Retinal pigment epithelial cell (primary cell): ENCODE measurements around the gene MAD2L2.

Experiments
- DNase-seq: peaks from one replicate; pipeline ENCODE4 v3.0.0-alpha.2; 2010; ENCODE audit warnings: low read depth
- H3K4me3 ChIP-seq: 2 replicates; pipeline ENCODE4 v1.5.1; 2011; ENCODE audit warnings: mild to moderate bottlenecking, low read length, control low read depth, moderate library complexity
- CTCF ChIP-seq: conservative IDR thresholded peaks from 2 replicates; pipeline ENCODE4 v1.5.1; 2011; ENCODE audit warnings: low read depth, low read length, control low read depth, inconsistent platforms

MAD2L2 gene

GRCh38 chr1:11691302-11691914 is 10.5 kb upstream of the MAD2L2 start, which contains the start of gene DRAXIN:
TSS of gene DRAXIN (plus strand) at chr1:11691710. CDS start at chr1:11706259, 14,549 bp downstream.
- no peak for DNase-seq
- no peak for TF ChIP-seq CTCF
- H3K4me3 ChIP-seq, result no peak within 1 kb of the TSS

DNA sequence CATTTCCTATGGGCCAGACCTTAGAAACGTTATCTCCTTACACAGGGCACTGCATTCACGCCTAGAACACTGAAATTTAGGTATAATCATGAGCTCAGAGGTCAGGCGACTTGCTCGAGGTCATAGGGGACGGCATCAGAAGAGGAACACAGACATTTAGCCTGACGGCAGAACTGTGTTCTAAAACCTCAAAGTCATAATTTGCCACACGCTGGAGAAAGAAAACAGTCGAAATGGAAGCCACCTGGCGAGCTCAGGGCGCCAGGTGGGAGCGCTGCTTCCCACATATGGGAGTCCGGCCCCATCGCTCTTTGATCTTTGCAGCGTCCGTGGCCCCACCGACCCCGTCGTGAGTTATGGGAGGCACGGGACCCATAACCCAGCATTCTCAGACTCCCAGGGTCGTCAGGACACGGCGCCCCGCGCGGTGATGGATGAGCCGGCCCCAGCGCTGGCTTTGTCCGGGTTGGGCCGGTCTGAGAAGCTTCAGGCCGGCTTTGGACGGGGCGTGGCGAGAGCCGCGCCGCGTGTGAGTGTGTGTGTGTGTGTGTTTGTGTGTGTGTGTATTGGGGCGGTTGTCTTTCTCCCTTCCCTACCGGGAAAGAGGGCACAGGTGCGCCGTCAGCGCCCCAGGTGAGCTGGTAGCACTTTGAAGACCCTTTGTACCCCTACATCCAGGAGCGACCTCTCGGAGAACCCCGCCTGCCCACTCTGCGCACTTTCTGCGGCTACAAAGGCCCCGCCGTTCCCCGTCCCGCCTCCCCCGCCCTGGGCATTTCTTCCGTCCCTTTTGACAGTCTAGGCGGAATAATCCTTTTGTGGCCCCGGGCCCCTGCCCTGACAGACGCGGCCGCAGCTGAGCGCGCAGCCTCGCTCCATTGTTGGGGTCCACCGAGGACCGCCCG is 9.7 kb upstream of the MAD2L2 start:
- no peak for TF ChIP-seq CTCF
- DNase-seq, result no peak
- H3K4me3 ChIP-seq, result no peak overlapping the region

- no peak overlapping the region for H3K4me3 ChIP-seq
- TF ChIP-seq CTCF, result no peak
- no peak for DNase-seq
Observed at GRCh38 chr1:11688506-11688905, 7.6 kb upstream of the MAD2L2 start.

- no peak for DNase-seq
Observed at GRCh38 chr1:11685210-11685752, 4.3 kb upstream of the MAD2L2 start.

DNA sequence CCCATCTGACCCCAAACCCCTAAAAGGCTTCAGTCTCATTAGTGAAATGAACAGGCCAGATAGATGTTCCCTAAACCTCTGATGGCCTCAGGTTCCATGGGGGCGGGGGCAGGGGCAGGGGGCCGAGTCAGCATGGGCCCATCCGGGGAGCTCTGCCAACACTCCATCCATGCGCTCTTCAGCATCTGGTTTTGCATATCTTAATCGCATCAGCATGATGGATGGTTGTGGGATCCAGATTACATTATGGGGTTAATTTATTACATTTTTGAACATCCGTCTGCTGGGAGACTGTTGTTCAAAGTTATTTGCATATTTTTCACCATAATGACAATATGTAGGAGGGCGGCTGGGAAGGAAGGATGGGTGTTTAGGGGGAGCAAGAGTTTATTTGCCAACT is 3.1 kb upstream of the MAD2L2 start:
- no peak for DNase-seq
- H3K4me3 ChIP-seq, result no peak overlapping the region
- TF ChIP-seq CTCF, result no peak

More at GRCh38 chr1:11685210-11685752, 4.3 kb upstream of the MAD2L2 start:
- no peak overlapping the region for H3K4me3 ChIP-seq
- no peak for TF ChIP-seq CTCF

DNA sequence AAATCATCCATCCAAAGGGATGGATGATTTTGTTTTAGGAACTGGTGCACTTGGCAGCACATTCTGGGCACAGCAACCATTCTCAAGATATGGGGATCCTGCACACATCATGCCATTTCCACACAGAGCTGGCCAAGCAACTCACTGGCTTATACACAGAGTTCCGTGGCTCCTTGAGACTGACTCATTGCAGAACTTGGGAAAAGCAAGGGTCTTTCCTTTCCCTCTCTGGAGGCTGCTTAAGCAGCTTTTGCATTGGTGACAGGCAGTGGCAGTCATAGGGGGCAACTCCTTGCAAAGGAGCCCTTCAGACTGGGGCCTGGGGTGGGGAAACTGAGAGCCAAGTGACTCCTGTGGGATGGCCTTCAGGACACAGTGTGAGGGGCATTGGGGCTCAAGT is 1.9 kb upstream of the MAD2L2 start:
- no peak for TF ChIP-seq CTCF
- no peak for DNase-seq

More for the DNA sequence above, 1.9 kb upstream of the MAD2L2 start:
- H3K4me3 ChIP-seq, result no peak overlapping the region
